ENCODE measurements around the gene SMAD3. TPM values are rescaled to one million over a fixed set of nuclear protein-coding genes. Genes with fewer than 3 reads are reported as not detected.
A peak's percentile ranks its signal among the peaks of the same experiment; 100 is the strongest.

Gene SMAD3
- total RNA-seq, 2 donors from 2014 or later: 20.8 to 37.8 TPM

DNA sequence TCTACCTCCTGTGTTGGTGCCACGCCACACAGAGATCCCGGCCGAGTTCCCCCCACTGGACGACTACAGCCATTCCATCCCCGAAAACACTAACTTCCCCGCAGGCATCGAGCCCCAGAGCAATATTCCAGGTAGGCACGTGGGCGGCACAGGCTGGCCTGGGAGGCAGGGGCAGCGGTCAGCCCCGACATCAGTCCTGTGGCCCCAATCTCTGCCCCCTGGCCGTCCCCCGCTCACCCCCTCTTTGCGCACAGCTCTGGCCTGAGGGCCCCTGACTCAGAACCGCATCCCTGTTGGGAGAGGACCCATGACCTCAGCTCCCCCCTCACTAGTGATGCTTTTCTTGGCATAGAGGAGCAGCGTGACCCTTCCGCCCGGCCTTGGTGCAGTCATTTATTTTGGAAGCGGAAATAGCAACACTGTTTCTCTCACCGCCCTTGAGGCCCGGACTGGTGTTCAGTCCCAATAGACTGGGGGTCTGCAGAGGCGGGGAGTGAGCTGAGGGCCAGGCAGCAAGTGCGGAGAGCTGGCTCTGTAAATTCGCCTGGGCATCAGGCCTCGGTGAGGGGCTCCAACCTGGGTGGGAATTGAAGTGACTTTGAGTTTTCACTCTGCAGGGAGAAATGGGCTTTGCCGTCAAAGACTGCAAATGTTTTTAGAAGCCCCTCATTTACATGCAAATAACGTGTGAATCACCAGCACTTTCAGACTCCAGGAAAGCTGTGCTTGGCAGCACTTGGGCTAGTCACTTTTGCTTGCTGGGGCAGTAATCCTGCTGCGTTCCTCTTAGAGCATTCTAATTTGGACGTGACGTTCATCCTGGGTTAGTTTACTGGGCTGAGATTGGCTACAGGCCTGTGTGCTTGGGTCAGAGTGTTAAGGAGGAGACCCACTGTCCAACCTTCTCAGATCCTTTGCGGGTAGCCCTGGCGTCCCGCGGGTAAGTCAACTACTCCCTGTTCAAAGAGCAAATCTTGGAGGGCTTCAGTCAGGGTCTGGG, 100.2 kb downstream of the SMAD3 start:
- no peaks in the 10 kb centered on the region for H3K27me3 ChIP-seq
- no peak for DNase-seq (ENCODE audit: low spot score)
- TF ChIP-seq, protein P1, sequence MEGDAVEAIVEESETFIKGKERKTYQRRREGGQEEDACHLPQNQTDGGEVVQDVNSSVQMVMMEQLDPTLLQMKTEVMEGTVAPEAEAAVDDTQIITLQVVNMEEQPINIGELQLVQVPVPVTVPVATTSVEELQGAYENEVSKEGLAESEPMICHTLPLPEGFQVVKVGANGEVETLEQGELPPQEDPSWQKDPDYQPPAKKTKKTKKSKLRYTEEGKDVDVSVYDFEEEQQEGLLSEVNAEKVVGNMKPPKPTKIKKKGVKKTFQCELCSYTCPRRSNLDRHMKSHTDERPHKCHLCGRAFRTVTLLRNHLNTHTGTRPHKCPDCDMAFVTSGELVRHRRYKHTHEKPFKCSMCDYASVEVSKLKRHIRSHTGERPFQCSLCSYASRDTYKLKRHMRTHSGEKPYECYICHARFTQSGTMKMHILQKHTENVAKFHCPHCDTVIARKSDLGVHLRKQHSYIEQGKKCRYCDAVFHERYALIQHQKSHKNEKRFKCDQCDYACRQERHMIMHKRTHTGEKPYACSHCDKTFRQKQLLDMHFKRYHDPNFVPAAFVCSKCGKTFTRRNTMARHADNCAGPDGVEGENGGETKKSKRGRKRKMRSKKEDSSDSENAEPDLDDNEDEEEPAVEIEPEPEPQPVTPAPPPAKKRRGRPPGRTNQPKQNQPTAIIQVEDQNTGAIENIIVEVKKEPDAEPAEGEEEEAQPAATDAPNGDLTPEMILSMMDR (IDR thresholded peaks at IDR 0.05): no peak
- H3K4me1 ChIP-seq: peaks cover 0 to 63% of the 10 kb centered on the region in 2 donors
- peak overlapping the region; percentile 44 to 67 for H3K27ac ChIP-seq
- no peak overlapping the region for H3K4me3 ChIP-seq
- H3K9me3 ChIP-seq: no peaks in the 10 kb centered on the region
- H3K36me3 ChIP-seq: peaks cover 37% of the 10 kb centered on the region

DNA sequence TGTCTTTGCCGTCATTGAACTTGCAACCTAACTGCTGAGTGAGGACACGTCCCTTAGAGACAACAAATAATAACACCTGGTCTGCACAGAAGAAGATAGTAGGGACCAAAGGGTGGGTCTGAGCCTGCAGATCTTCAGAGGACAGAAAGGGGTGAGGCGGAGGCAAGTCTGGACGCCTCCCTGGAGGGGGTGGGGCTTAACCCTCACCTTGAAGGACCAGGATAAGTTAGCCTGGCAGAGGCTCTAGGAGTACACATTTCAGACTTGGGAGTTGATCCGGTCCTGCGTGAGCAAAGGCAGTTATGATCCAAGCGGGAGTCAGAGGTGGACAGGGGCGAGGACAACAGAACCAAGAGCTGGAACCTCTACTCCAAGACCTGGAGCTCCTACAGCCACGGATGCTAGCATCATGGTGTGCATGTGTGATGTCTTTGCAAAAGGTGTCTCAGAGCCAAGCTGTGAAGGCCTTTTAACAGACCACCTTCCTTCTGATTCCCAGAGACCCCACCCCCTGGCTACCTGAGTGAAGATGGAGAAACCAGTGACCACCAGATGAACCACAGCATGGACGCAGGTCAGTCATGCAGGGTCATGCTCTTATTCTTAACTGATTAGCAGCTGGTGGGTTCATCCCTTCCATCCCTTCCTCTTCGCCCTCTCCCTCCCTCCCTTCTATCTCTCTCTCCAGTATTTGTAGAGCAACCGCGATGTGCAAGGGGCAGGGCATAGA, 101.0 kb downstream of the SMAD3 start:
- H3K27me3 ChIP-seq: no peaks in the 10 kb centered on the region
- TF ChIP-seq, protein P1 (IDR thresholded peaks at IDR 0.05): no peak
- H3K27ac ChIP-seq: peak overlapping the region; percentile 22 to 51
- no peak for DNase-seq (ENCODE audit: low spot score)
- peaks cover 0 to 60% of the 10 kb centered on the region in 2 donors for H3K4me1 ChIP-seq
- H3K36me3 ChIP-seq: peaks cover 44% of the 10 kb centered on the region
- no peaks in the 10 kb centered on the region for H3K9me3 ChIP-seq
- H3K4me3 ChIP-seq: no peak overlapping the region

DNA sequence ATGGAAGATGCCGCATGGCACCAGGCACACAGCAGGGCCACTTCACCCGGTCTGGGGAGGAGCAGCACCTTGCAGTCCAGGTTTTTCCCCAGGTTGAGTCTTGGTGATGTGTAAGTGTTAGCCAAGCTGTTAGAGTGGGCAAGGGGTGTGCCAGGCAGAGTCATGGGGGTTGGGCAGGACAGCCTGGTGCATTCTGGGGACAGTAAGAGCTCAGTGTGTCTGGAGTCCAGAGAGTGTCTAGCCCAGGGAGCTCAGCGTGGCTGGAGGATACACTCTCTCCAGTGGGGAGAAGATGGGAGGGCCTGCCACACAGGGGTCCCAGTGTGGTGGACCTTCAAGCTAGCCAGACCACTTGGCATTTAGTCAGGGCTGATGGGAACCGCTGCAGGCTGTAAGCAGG, 101.7 kb downstream of the SMAD3 start:
- TF ChIP-seq, protein P1 (IDR thresholded peaks at IDR 0.05): no peak
- H3K4me1 ChIP-seq: peaks cover 0 to 54% of the 10 kb centered on the region in 2 donors
- H3K36me3 ChIP-seq: peaks cover 45% of the 10 kb centered on the region
- H3K4me3 ChIP-seq: no peak overlapping the region
- no peak for DNase-seq (ENCODE audit: low spot score)
- no peaks in the 10 kb centered on the region for H3K27me3 ChIP-seq
- no peaks in the 10 kb centered on the region for H3K9me3 ChIP-seq
- H3K27ac ChIP-seq: peak overlapping the region; percentile 47 to 51

DNA sequence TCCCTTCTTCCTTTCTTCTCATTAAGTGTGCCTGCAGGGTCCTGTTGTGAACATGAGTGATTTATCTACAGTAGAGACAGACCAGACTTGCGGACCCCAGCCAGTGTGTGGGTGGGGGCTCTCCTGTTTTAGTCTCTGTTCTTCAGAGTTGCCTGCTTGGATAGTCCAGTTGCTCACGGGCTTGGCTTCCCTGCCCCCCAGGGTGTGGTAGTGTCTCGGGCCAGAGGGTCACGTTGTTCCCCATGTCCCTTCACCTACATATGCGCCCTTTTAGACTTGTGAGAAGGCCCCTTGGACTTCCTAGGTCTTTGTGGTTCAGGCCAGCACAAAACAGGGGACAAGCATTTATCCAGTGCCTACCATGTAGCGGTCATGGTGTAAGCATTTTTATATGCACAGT, 103.3 kb downstream of the SMAD3 start:
- TF ChIP-seq, protein P1 (IDR thresholded peaks at IDR 0.05): no peak
- no peaks in the 10 kb centered on the region for H3K27me3 ChIP-seq
- H3K9me3 ChIP-seq: no peaks in the 10 kb centered on the region
- H3K4me1 ChIP-seq: peaks cover 0 to 48% of the 10 kb centered on the region in 2 donors
- H3K36me3 ChIP-seq: peaks cover 50% of the 10 kb centered on the region
- no peak for DNase-seq (ENCODE audit: low spot score)
- H3K4me3 ChIP-seq: no peak overlapping the region
- H3K27ac ChIP-seq: no peak overlapping the region

DNA sequence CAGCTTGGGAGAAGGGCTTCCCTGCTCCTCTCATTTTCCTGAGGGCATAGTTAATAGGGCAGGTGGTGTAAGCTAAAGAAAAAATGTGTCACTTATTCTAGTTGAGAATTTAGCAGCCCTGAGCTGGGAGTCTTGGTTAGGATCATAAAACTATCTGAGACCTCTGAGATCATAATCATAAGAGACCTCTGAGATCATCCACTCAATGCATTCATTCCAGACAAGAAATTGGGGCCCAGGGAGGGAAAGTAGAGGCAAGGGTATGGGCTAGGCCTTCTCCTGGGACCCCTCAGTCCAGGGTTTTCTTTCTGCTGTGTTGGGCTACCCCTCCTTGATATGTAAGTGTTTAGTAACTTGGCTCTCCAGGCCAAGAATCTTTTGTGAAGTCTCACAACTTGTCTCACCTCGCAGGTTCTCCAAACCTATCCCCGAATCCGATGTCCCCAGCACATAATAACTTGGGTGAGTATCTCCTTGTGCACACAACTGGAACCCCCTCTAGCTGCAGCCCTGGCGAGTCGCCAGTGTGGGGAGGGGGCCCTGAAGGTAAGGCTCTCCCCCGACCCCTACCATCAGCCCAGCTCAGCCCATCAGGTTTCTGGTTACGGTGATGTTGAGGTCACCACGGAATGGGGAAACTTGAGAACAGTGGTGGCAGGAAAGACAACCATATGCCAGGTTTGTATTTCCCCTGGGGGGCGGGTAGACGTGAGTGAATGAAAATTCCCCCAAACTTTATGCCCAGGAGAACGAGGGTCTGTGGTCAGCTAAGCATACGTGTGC, 104.9 kb downstream of the SMAD3 start:
- no peak for DNase-seq (ENCODE audit: low spot score)
- Histone ChIP-seq H3K4me3 (no peak overlapping the region), H3K36me3 (peaks cover 51% of the 10 kb centered on the region), H3K4me1 (peaks cover 0 to 41% of the 10 kb centered on the region in 2 donors), H3K9me3 (no peaks in the 10 kb centered on the region), H3K27ac (no peak overlapping the region), H3K27me3 (no peaks in the 10 kb centered on the region)
- TF ChIP-seq, protein P1 (IDR thresholded peaks at IDR 0.05): no peak

All from right atrium auricular region (tissue), 2 donors.